Keratinocyte (primary cell): ENCODE measurements around the gene ZNF462. TPM values are rescaled to one million over a fixed set of nuclear protein-coding genes. Genes with fewer than 3 reads are reported as not detected.

Source experiments
- DNase-seq: peaks from one replicate; pipeline ENCODE4 v3.0.0-alpha.2; 2011; ENCODE audit warnings: low read depth, missing footprints, low spot score
- FAIRE-seq: peaks from 2 replicates; lab custom pipeline; 2011; peaks lifted over from hg19 to GRCh38; lab: Jason Lieb, UNC
- H2AFZ ChIP-seq: 2 replicates; pipeline ENCODE4 v1.6.0; 2012; ENCODE audit warnings: low read length, control low read depth, inconsistent platforms; ENCODE audit not compliant: control insufficient read depth
- H3K27ac ChIP-seq: 2 replicates; pipeline ENCODE4 v1.5.1; 2011; ENCODE audit warnings: low read length; ENCODE audit not compliant: control insufficient read depth, insufficient read depth
- H3K27me3 ChIP-seq: 3 replicates; pipeline ENCODE4 v1.6.0; 2011; ENCODE audit warnings: low read length; ENCODE audit not compliant: control insufficient read depth, insufficient read depth; ENCODE audit errors: extremely low read depth
- H3K36me3 ChIP-seq, 2 experiments: 2 replicates in 1 of 2; 3 replicates in 1 of 2; pipeline ENCODE4 v1.5.1; 2011; ENCODE audit warnings: low read length in 2 of 2, mild to moderate bottlenecking in 1 of 2; ENCODE audit not compliant: control insufficient read depth in 2 of 2, insufficient read depth in 2 of 2; ENCODE audit errors: extremely low read depth in 1 of 2
- H3K4me1 ChIP-seq: 3 replicates; pipeline ENCODE4 v1.5.1; 2011; ENCODE audit warnings: low read length; ENCODE audit not compliant: control insufficient read depth, insufficient read depth; ENCODE audit errors: extremely low read depth
- H3K4me2 ChIP-seq: 3 replicates; pipeline ENCODE4 v1.6.0; 2011; ENCODE audit warnings: low read depth, low read length; ENCODE audit not compliant: control insufficient read depth, insufficient read depth; ENCODE audit errors: extremely low read depth
- H3K4me3 ChIP-seq, 3 experiments: fragments of 200-600 bp in 1 of 3; sonication (generic) in 1 of 3; 2 replicates in 2 of 3; 3 replicates in 1 of 3; pipeline ENCODE4 v1.5.1; 2011 to 2016; ENCODE audit warnings: low read length in 3 of 3, mild to moderate bottlenecking in 3 of 3, control low read depth in 2 of 3, inconsistent platforms in 1 of 3, low read depth in 1 of 3, mixed read lengths in 1 of 3, mixed run types in 1 of 3, moderate library complexity in 1 of 3; ENCODE audit not compliant: control insufficient read depth in 2 of 3, insufficient read depth in 2 of 3; ENCODE audit errors: extremely low read depth in 1 of 3
- H3K79me2 ChIP-seq: 2 replicates; pipeline ENCODE4 v1.6.0; 2012; ENCODE audit warnings: low read length; ENCODE audit not compliant: control insufficient read depth, insufficient read depth
- H3K9ac ChIP-seq: 3 replicates; pipeline ENCODE4 v1.6.0; 2011; ENCODE audit warnings: low read length; ENCODE audit not compliant: control insufficient read depth, insufficient read depth; ENCODE audit errors: extremely low read depth
- H3K9me1 ChIP-seq: 3 replicates; pipeline ENCODE4 v1.6.0; 2011; ENCODE audit warnings: low read length; ENCODE audit not compliant: control insufficient read depth, insufficient read depth; ENCODE audit errors: extremely low read depth
- H3K9me3 ChIP-seq: 2 replicates; pipeline ENCODE4 v1.5.1; 2012; ENCODE audit warnings: low read depth, low read length; ENCODE audit not compliant: control insufficient read depth
- H4K20me1 ChIP-seq: 3 replicates; pipeline ENCODE4 v1.6.0; 2011; ENCODE audit warnings: low read length; ENCODE audit not compliant: control insufficient read depth, insufficient read depth; ENCODE audit errors: extremely low read depth
- EZH2 ChIP-seq: IDR thresholded peaks from one replicate; pipeline ENCODE4 v1.6.1; 2012; ENCODE audit warnings: inconsistent platforms, mild to moderate bottlenecking, low read length, moderate library complexity
- dilution Hi-C: fragments of 300-500 bp; cut with MboI; formaldehyde crosslinking; loops from one replicate; pipeline ENCODE4 v1.7.0; 2020; ENCODE audit warnings: low sequenced_read_pairs; ENCODE audit not compliant: extremely low pct_ligation_motif_present
- polyA plus RNA-seq, 5 experiments: library from polyadenylated mRNA; depleted of rRNA in 3 of 5; stranded (reverse) in 3 of 5; stranded (forward) in 1 of 5; unstranded in 1 of 5; fragments of >200 nt; gene quantifications; 1 replicate in 1 of 5; 2 replicates in 3 of 5; 3 replicates in 1 of 5; pipeline versions ENCODE4 v1.2.1 to v1.2.3, GENCODE V29; 2011 to 2012; ENCODE audit warnings: missing spikeins in 2 of 5, low read depth in 1 of 5, low replicate concordance in 1 of 5
- TF ChIP-seq, protein P1 (sequence below), 3 experiments: IDR thresholded peaks in 1 of 3; conservative IDR thresholded peaks in 1 of 3; optimal IDR thresholded peaks in 1 of 3; 2 replicates in 2 of 3; 3 replicates in 1 of 3; pipeline versions ENCODE3 to v1.5.1; 2011; ENCODE audit warnings: low read length in 3 of 3, mild to moderate bottlenecking in 3 of 3, moderate library complexity in 2 of 3, control low read depth in 1 of 3, inconsistent platforms in 1 of 3; ENCODE audit not compliant: insufficient read depth in 2 of 3; ENCODE audit errors: extremely low read depth in 1 of 3

The ZNF462 gene
- polyA plus RNA-seq, 1 donor (not counting 4 experiments of a cell fraction or from before 2014, with no cell fraction given): 7.8 TPM

DNA sequence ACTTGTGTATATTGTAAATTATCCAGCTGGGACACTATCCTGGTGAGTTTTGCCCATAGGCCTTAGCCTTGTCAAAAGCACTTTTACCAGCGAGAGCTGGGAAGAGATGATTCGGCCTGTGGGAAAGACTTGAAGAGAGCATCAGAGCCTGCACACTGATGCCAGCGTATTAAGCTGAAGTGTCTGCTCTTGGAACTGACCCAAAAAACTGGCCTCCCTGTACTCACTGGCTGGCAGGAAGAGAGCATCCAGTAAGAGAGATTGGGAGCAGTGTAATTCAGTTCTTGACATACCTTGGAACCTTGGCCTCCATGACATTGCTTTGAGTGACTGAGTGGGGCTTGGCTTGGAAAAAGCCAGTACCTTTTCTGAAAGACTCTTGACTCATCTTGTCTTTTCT lies 73.7 kb downstream of the ZNF462 start:
- H3K9ac ChIP-seq: no peak overlapping the region
- no peak for DNase-seq
- H3K9me3 ChIP-seq: no peaks in the 10 kb centered on the region
- no peak overlapping the region for H2AFZ ChIP-seq
- TF ChIP-seq, protein P1, sequence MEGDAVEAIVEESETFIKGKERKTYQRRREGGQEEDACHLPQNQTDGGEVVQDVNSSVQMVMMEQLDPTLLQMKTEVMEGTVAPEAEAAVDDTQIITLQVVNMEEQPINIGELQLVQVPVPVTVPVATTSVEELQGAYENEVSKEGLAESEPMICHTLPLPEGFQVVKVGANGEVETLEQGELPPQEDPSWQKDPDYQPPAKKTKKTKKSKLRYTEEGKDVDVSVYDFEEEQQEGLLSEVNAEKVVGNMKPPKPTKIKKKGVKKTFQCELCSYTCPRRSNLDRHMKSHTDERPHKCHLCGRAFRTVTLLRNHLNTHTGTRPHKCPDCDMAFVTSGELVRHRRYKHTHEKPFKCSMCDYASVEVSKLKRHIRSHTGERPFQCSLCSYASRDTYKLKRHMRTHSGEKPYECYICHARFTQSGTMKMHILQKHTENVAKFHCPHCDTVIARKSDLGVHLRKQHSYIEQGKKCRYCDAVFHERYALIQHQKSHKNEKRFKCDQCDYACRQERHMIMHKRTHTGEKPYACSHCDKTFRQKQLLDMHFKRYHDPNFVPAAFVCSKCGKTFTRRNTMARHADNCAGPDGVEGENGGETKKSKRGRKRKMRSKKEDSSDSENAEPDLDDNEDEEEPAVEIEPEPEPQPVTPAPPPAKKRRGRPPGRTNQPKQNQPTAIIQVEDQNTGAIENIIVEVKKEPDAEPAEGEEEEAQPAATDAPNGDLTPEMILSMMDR (optimal IDR thresholded peaks at IDR 0.05 in 1 of 3, IDR thresholded peaks at IDR 0.05 in 1 of 3, conservative IDR thresholded peaks at IDR 0.05 in 1 of 3; ENCODE audit: extremely low read depth in 1 of 3, insufficient read depth in 2 of 3, low read length in 3 of 3): no peak
- no peak for TF ChIP-seq EZH2
- no peaks in the 10 kb centered on the region for H3K4me1 ChIP-seq
- no peak overlapping the region for H3K4me3 ChIP-seq
- dilution Hi-C loops: no loop called here
- H3K79me2 ChIP-seq: no peaks in the 10 kb centered on the region
- peaks cover 33 to 35% of the 10 kb centered on the region in 2 experiments for H3K36me3 ChIP-seq
- no peak overlapping the region for H3K4me2 ChIP-seq
- H3K9me1 ChIP-seq: peaks cover 2% of the 10 kb centered on the region
- no peaks in the 10 kb centered on the region for H4K20me1 ChIP-seq
- no peak overlapping the region for H3K27ac ChIP-seq
- H3K27me3 ChIP-seq: no peaks in the 10 kb centered on the region
- FAIRE-seq: no peak

DNA sequence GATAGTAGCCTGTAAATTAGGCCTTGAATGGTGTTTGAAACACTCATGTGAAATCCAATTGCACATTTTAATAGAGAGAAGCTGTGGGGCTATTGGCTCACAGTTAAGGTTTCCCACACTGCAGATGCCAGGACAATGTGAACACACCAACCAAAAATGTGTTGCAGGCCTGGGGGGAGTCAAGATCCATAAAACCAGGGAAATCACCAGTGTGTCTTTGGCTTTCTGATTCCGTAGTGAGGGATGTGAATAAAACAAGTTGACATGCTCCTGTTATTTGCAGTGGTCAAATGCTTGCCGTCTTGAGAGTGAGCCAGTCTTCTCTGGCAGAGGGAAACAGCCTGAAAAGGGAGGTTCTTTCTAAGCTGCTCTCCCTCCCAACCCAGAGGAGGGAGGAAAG lies 79.0 kb downstream of the ZNF462 start:
- Histone ChIP-seq H3K4me2 (no peak overlapping the region), H3K9me3 (no peaks in the 10 kb centered on the region), H3K36me3 (peaks cover 18 to 24% of the 10 kb centered on the region in 2 experiments), H3K4me3 (no peak overlapping the region), H4K20me1 (no peaks in the 10 kb centered on the region), H2AFZ (no peak overlapping the region), H3K79me2 (no peaks in the 10 kb centered on the region), H3K9me1 (no peaks in the 10 kb centered on the region), H3K27ac (no peak overlapping the region), H3K27me3 (no peaks in the 10 kb centered on the region), H3K9ac (no peak overlapping the region), H3K4me1 (no peaks in the 10 kb centered on the region)
- dilution Hi-C loops: no loop called here
- TF ChIP-seq, protein P1 (optimal IDR thresholded peaks at IDR 0.05 in 1 of 3, IDR thresholded peaks at IDR 0.05 in 1 of 3, conservative IDR thresholded peaks at IDR 0.05 in 1 of 3; ENCODE audit: extremely low read depth in 1 of 3, insufficient read depth in 2 of 3, low read length in 3 of 3): no peak
- TF ChIP-seq EZH2: no peak
- FAIRE-seq (no peak), DNase-seq (no peak)
